DOHH2 (cell line): ENCODE measurements around the gene CLRN3.

ENCODE experiments used
- CTCF ChIP-seq: fragments of 200-600 bp; sonication (generic); IDR thresholded peaks from one replicate; pipeline ENCODE4 v1.5.1; 2014; ENCODE audit warnings: antibody characterized with exemption, mild to moderate bottlenecking, low read depth, low read length; ENCODE audit not compliant: poor library complexity, severe bottlenecking
- EZH2phosphoT487 ChIP-seq: fragments of 200-600 bp; sonication (generic); IDR thresholded peaks from 2 replicates; pipeline ENCODE4 v1.6.1; 2017; ENCODE audit warnings: borderline replicate concordance, mild to moderate bottlenecking, antibody characterized with exemption, low read length, moderate library complexity, mixed read lengths

- no peak for TF ChIP-seq CTCF
- no peak for TF ChIP-seq EZH2phosphoT487
Measured at GRCh38 chr10:127937915-127938463, 45.2 kb upstream of the CLRN3 start.
